NT2/D1 (cell line): ENCODE data around the gene IRGM.
"Not testable (repeated sequence)": the region's sequence is repeated elsewhere in the genome, so short reads cannot be mapped to it uniquely, and the experiment has no call there.

Source experiments
- DNase-seq: peaks from one replicate; pipeline ENCODE4 v3.0.0-alpha.2; 2011; ENCODE audit warnings: low read depth, low spot score
- H3K27me3 ChIP-seq: 2 replicates; pipeline ENCODE4 v1.6.0; 2011; ENCODE audit warnings: mild to moderate bottlenecking; ENCODE audit not compliant: insufficient read length, insufficient read depth
- H3K36me3 ChIP-seq: 2 replicates; pipeline ENCODE4 v1.6.1; 2011; ENCODE audit warnings: mild to moderate bottlenecking, low read length, mixed read lengths; ENCODE audit not compliant: insufficient read depth, insufficient read length
- H3K4me1 ChIP-seq: 2 replicates; pipeline ENCODE4 v1.5.1; 2011; ENCODE audit not compliant: insufficient read depth, insufficient read length
- H3K4me3 ChIP-seq: 2 replicates; pipeline ENCODE4 v1.5.1; 2011; ENCODE audit warnings: low read depth; ENCODE audit not compliant: insufficient read length
- H3K9ac ChIP-seq: 2 replicates; pipeline ENCODE4 v1.6.0; 2011; ENCODE audit warnings: low read depth; ENCODE audit not compliant: insufficient read length
- H3K9me3 ChIP-seq: 2 replicates; pipeline ENCODE4 v1.5.1; 2011; ENCODE audit warnings: mild to moderate bottlenecking, low read length; ENCODE audit not compliant: insufficient read depth
- SUZ12 ChIP-seq: IDR thresholded peaks from 2 replicates; pipeline ENCODE4 v1.6.1; 2011; ENCODE audit not compliant: insufficient read length, insufficient read depth; ENCODE audit errors: extremely low read depth
- YY1 ChIP-seq: IDR thresholded peaks from 2 replicates; pipeline ENCODE4 v1.6.1; 2011; ENCODE audit not compliant: insufficient read length, insufficient read depth
- ZNF274 ChIP-seq: IDR thresholded peaks from 2 replicates; pipeline ENCODE4 v1.6.1; 2011; ENCODE audit warnings: mild to moderate bottlenecking, low read depth, low read length

Gene IRGM

GRCh38 chr5:150829744-150830143 lies 16.6 kb upstream of the IRGM start:
- no peak overlapping the region for H3K4me3 ChIP-seq
- H3K9ac ChIP-seq: no peak overlapping the region
- TF ChIP-seq SUZ12 (no peak), ZNF274 (no peak)
- H3K36me3 ChIP-seq: no peaks in the 10 kb centered on the region
- no peak for DNase-seq
- H3K27me3 ChIP-seq: no peaks in the 10 kb centered on the region
- H3K9me3 ChIP-seq: peaks cover 22% of the 10 kb centered on the region
- no peaks in the 10 kb centered on the region for H3K4me1 ChIP-seq

- H3K27me3 ChIP-seq, H3K4me3 ChIP-seq, H3K4me1 ChIP-seq, DNase-seq, H3K36me3 ChIP-seq, H3K9ac ChIP-seq: not testable (repeated sequence)
- H3K9me3 ChIP-seq: peaks cover 25% of the 10 kb centered on the region
Observed at GRCh38 chr5:150831821-150832220, 14.5 kb upstream of the IRGM start.

- no peak for TF ChIP-seq ZNF274
- no peak for TF ChIP-seq YY1
- TF ChIP-seq SUZ12: no peak
Observed at GRCh38 chr5:150836064-150836463, 10.3 kb upstream of the IRGM start.

GRCh38 chr5:150836703-150837102 lies 9.6 kb upstream of the IRGM start:
- Histone ChIP-seq H3K4me3 (no peak overlapping the region), H3K4me1 (no peaks in the 10 kb centered on the region), H3K36me3 (no peaks in the 10 kb centered on the region), H3K9me3 (peaks cover 14% of the 10 kb centered on the region), H3K9ac (no peak overlapping the region), H3K27me3 (no peaks in the 10 kb centered on the region)
- TF ChIP-seq SUZ12 (no peak), YY1 (no peak), ZNF274 (no peak)
- no peak for DNase-seq

More at GRCh38 chr5:150836064-150836463, 10.3 kb upstream of the IRGM start:
- no peak overlapping the region for H3K4me3 ChIP-seq
- no peaks in the 10 kb centered on the region for H3K36me3 ChIP-seq
- H3K9ac ChIP-seq: no peak overlapping the region
- no peaks in the 10 kb centered on the region for H3K4me1 ChIP-seq
- no peaks in the 10 kb centered on the region for H3K27me3 ChIP-seq
- DNase-seq: no peak
- H3K9me3 ChIP-seq: peaks cover 20% of the 10 kb centered on the region

- H3K36me3 ChIP-seq, H3K9me3 ChIP-seq, H3K9ac ChIP-seq, DNase-seq, H3K4me3 ChIP-seq, H3K27me3 ChIP-seq, H3K4me1 ChIP-seq: not testable (repeated sequence)
Observed at GRCh38 chr5:150845185-150845859, 999 bp upstream of the IRGM start.

- peak; percentile 66 for DNase-seq
- no peaks in the 10 kb centered on the region; the same call in 1 of the 2 replicates for H3K9me3 ChIP-seq
- no peak overlapping the region for H3K9ac ChIP-seq
- no peaks in the 10 kb centered on the region for H3K4me1 ChIP-seq
- no peaks in the 10 kb centered on the region for H3K27me3 ChIP-seq
- no peaks in the 10 kb centered on the region for H3K36me3 ChIP-seq
- H3K4me3 ChIP-seq: no peak overlapping the region
- no peak for TF ChIP-seq YY1
- TF ChIP-seq SUZ12: no peak
- TF ChIP-seq ZNF274: no peak
Observed at GRCh38 chr5:150846654-150847333, 473 bp downstream of the IRGM start.

GRCh38 chr5:150847334-150847695 lies 994 bp downstream of the IRGM start:
- no peaks in the 10 kb centered on the region for H3K27me3 ChIP-seq

More at GRCh38 chr5:150847334-150847695, 994 bp downstream of the IRGM start:
- Histone ChIP-seq H3K4me1 (no peaks in the 10 kb centered on the region), H3K9me3 (no peaks in the 10 kb centered on the region; the same call in 1 of the 2 replicates), H3K4me3 (no peak overlapping the region), H3K9ac (no peak overlapping the region), H3K36me3 (no peaks in the 10 kb centered on the region)
- TF ChIP-seq YY1: no peak
- TF ChIP-seq ZNF274: no peak
- no peak for TF ChIP-seq SUZ12
- no peak for DNase-seq
